Measurements from ENCODE around the gene ADAM15.

GRCh38 chr1:155070721-155071569, 19.8 kb downstream of the ADAM15 start:
- TF ChIP-seq CTCF (IDR thresholded peaks at IDR 0.05): peak; percentile 52; the same call in 1 of the 2 replicates
- TF ChIP-seq CREB1 (CRISPR knock-in tag; IDR thresholded peaks at IDR 0.05): no peak
- TF ChIP-seq, protein P1, sequence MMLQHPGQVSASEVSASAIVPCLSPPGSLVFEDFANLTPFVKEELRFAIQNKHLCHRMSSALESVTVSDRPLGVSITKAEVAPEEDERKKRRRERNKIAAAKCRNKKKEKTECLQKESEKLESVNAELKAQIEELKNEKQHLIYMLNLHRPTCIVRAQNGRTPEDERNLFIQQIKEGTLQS (CRISPR knock-in tag; conservative IDR thresholded peaks at IDR 0.05): no peak

Measured in WTC11 (cell line).